Stimulated activated CD8-positive, alpha-beta memory T cell treated with anti-CD3 and anti-CD28 coated beads, Interleukin-4, amount 100 ng/mL, for 1 hour (primary cell): ENCODE measurements around the gene PPIB.
"Not testable (repeated sequence)": the region's sequence is repeated elsewhere in the genome, so short reads cannot be mapped to it uniquely, and the experiment has no call there.

Source experiments
- DNase-seq, 2 donors: peaks; one replicate each; pipeline ENCODE4 v3.0.0-alpha.2; 2020; ENCODE audit warnings: low read depth in 2 of 2, low spot score in 1 of 2

PPIB gene

DNA sequence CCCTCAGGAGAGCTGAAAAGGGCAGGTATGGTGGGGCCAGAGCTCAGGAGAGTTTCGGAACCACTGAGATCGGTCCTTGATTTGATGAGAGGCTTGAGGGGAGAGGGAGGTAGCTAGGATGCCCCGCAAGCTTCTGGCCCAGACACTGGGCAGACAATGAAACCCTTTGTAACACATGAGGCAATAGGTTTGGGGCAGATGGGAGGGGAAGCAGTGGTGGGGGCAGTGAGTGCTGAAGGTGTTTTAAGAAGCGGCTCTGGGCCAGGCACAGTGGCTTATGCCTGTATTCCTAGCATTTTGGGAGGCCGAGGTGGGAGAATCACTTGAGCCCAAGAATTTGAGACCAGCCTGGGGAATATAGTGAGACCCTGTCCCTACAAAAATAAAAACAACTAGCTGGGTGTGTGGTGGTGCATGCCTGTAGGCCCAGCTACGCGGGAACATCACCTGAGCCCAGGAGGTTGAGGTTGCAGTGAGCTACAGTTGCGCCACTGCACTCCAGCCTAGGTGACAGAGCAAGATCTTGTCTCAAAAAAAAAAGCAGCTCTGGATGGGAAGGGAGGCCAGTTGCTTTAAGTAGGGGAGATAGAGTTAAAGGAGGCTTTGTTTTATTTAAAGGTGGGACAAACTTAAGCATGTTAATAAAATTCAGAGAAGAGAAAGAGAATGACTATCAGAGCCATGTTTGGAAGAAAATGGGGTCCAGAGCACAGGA, 20.9 kb downstream of the PPIB start:
- no peak for DNase-seq

DNA sequence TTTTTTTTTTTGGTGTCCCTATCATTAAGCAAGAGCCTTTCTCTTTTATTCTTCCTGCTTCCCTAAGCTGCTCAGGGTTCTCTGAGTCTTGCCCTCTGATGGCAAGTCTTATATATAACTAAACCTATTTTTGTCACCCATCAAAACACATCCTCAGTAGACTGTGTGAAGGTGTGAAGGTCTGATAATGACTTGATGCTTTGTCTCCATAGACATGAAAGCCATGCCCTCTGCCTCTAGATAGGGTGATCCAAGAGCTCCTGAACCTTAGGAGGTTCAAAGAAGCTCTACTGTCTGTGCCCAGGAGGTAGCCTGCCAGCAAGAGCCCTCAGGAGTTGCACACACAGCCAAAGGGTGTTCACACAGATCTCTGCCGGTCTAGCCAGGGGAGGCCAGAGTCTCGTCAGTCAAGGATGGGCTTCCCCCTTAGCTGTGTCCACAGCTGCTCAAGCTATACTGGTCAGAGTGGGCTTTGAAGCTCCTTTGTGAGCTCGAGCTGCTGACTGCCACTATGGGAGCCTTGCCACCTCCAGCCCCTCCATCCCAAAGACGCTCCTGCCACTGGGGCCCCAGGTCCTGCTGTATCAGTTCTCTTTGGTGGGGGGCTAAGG, 24.4 kb downstream of the PPIB start:
- no peak for DNase-seq

DNA sequence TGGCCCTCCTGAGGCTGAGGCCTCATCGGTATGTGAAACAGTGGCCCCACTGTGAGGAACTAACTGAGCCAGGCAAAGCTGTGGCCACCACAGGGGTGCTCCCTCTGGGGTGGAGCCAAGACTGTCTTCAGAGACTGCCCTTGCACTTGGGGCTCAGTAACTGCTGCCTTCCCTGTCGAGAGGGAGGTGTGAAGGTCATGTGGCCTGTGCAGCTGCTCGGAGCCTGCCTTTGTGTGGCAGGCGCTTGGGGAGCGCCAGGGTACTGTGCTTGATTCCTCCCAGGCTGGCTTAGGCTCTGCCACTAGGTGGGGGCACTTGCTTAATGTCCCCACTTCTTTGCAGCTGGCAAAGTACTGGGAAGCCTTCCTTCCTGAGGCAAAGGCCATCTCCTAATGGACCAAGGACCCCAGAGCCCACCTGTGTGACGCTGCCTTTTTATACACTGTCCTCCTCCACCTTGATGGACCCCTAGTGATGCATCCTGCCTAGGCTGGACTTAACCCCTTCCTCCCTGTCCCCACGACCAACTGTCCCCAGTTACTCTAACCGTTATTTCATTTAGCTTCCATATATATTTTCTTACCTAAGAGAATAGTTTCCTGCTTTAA, 25.5 kb downstream of the PPIB start:
- DNase-seq = no peak

DNA sequence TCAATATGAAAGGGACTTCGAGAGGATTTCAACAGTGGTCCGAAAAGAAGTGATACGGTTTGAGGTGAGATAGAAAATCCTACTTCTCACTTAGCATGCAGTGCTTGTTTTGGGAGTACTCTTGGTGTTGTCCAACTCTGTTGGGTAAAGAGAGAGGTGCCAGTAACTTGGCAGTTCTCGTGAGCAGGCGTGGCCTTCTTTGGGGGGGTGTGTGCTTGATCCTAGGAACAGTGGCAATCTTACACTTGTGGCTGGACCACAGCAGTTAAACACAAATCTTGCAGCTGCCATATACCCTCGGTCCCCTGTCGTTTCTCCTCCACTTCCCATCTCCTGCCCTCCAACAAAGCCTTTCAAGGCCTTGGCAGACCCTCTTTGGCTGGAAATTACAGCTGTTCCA, 26.5 kb downstream of the PPIB start:
- no peak for DNase-seq

DNA sequence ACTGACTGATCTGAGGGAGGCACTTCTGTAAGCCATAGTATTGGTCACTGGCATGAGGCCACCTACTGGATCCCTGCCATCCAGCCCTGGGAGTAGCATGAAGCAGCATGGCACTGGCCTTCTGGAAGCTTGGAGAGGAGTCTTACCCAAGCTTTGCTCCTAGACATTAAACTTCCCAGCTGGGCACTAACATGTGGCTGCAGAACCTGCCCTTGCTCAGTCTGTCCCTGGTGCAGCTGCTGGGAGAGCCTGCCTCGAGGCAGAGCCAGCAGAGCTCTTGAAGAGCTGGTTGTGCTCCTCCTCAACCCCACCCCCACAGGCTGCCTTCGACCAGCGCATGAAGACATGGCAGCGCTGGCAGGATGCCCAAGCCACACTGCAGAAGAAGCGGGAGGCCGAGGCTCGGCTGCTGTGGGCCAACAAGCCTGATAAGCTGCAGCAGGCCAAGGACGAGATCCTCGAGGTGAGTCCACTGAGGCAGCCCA, 28.4 kb downstream of the PPIB start:
- DNase-seq = no peak

- no peak for DNase-seq
Observed at GRCh38 chr15:64133623-64134344, 29.0 kb downstream of the PPIB start.

- DNase-seq = no peak
Observed at GRCh38 chr15:64132217-64132616, 30.6 kb downstream of the PPIB start.

DNA sequence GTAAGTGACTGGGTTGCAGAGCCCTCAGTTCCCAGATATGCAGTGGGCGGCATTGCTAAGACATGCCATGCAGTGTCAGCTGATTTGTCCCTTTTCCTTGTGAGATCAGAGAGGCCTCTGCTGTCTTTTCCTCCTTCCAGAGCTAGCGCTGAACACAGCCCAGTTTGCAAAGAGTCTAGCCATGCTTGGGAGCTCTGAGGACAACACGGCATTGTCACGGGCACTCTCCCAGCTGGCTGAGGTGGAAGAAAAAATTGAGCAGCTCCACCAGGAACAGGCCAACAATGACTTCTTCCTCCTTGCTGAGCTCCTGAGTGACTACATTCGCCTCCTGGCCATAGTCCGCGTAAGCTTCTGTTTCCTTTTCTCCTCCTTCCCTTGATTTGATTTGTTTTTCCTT, 31.3 kb downstream of the PPIB start:
- no peak for DNase-seq

DNA sequence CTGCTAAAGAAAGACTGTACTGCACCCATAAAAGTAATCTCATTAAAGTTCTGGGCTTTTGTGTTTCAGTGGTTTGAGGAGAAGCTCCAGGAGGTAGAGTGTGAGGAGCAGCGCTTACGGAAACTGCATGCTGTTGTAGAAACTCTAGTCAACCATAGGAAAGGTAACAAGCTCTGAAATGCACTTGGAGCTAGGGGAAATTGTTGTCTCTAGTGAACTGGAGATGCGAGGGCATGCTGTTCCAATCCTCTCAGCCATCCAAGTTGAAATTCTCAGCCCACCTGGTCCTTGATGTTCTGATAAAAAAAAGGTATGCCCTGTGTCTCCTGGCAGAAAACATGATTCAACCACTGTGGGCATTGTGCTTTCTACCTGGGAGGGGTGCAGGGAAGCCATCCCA, 32.7 kb downstream of the PPIB start:
- no peak for DNase-seq

GRCh38 chr15:64127521-64128270, 35.1 kb downstream of the PPIB start:
- no peak for DNase-seq

DNA sequence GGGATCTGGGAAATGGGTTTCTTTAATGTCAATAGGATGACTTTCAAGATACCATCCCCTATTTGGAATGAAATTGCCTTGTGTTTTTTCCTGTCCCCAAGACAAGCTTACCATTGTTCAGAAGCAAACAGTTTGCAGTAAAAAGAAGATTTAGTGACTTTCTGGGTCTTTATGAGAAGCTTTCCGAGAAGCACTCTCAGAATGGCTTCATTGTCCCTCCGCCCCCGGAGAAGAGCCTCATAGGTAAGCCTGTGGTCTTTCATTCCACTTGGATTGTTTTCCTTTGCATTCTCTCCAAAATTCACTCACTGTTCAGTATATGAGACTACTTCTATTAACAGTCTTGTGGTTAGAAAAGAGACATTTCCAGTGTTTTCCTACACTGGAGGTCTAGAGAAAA, 36.8 kb downstream of the PPIB start:
- DNase-seq = no peak

- no peak for DNase-seq
Observed at GRCh38 chr15:64122936-64123351, 39.9 kb downstream of the PPIB start.

- DNase-seq = no peak
Observed at GRCh38 chr15:64122444-64122843, 40.4 kb downstream of the PPIB start.

- no peak for DNase-seq
Observed at GRCh38 chr15:64121614-64122013, 41.2 kb downstream of the PPIB start.

GRCh38 chr15:64120322-64120721, 42.5 kb downstream of the PPIB start:
- not testable (repeated sequence) for DNase-seq

GRCh38 chr15:64117759-64118487, 44.9 kb downstream of the PPIB start:
- DNase-seq = no peak

GRCh38 chr15:64112904-64113303, 49.9 kb downstream of the PPIB start:
- DNase-seq = no peak

DNA sequence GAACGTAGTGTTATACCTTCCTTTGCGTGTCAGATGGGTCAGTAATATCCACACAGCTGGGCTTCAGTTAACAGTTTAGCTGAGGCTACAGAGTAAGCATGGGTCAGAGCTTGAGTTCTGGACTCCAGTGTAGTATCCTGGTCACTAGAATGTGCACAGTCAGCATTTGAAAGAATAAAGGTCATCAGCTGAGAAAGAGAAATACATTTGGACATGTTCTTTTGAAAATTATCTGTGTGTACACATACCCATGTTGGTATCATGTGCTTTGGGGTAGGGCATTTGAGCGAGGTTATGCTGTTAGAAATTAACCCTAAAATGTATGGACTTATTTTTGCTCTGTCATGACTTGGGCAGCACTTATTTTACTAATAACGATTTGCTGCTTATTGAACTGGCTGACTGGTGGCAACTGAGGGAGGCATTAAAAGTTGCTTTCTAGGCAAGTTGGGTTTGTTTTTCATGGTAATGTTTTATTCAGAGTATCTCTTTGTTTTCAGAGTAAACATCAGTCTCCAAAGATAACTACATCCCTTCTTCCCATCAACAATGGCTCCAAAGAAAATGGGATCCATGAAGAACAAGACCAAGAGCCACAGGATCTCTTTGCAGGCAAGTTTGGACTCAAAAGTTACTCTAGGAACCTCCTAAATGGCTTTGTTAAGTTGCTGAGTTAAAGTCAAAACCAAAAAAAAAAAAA, 50.6 kb downstream of the PPIB start:
- no peak for DNase-seq

DNA sequence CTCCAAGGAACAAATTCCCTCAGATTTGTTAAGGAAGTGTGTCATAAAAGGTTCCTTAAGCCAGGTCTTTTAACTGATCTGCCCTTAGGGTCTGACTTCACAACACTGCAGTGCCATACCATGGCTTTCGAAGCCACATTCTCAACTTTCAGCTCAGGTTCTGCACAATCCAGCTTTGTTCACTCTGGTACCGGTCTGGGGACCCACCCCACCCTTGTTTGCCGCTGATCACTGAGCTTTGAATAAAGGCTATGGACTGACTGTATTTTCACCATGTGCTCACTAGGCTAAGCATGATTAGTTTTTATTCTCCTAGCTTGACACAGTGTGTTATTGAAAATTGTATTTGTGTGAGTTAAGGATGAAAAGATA, 51.2 kb downstream of the PPIB start:
- no peak for DNase-seq
